ENCODE measurements around the gene GPR137C. TPM values are rescaled to one million over a fixed set of nuclear protein-coding genes. Genes with fewer than 3 reads are reported as not detected.

GPR137C gene
- total and polyA plus RNA-seq, 2 of the 13 experiments (the other 11 are each of a cell fraction or from before 2014, with no cell fraction given): 0.34 to 0.51 TPM

- peak; percentile 44; the same call in 1 of the 2 replicates for TF ChIP-seq ARID5B (CRISPR knock-in tag; IDR thresholded peaks at IDR 0.05)
- no peak for TF ChIP-seq ZNF484 (CRISPR knock-in tag; IDR thresholded peaks at IDR 0.05; ENCODE audit: borderline replicate concordance, low read depth)
- TF ChIP-seq ATF4 (CRISPR knock-in tag; IDR thresholded peaks at IDR 0.05): peak in 1 of 2 experiments; percentile 60; a peak in 1 of 4 replicates
- peak; percentile 66; the same call in 1 of the 2 replicates for TF ChIP-seq NFATC3 (CRISPR knock-in tag; IDR thresholded peaks at IDR 0.05)
- no peak for TF ChIP-seq ZNF326 (CRISPR knock-in tag; IDR thresholded peaks at IDR 0.05; ENCODE audit: borderline replicate concordance)
- peak; percentile 69 for TF ChIP-seq ZNF816 (CRISPR knock-in tag; IDR thresholded peaks at IDR 0.05; ENCODE audit: borderline replicate concordance)
- peak; percentile 83; the same call in 1 of the 2 replicates for TF ChIP-seq ZNF580 (CRISPR knock-in tag; IDR thresholded peaks at IDR 0.05; ENCODE audit: borderline replicate concordance, low read depth)
- no peak for TF ChIP-seq FOXM1 (CRISPR knock-in tag; IDR thresholded peaks at IDR 0.05)
- no peak for TF ChIP-seq KIAA2018 (CRISPR knock-in tag; IDR thresholded peaks at IDR 0.05; ENCODE audit: borderline replicate concordance)
- peak; percentile 56 for TF ChIP-seq TBX2 (CRISPR knock-in tag; IDR thresholded peaks at IDR 0.05; ENCODE audit: borderline replicate concordance)
- TF ChIP-seq LBX2 (CRISPR knock-in tag; IDR thresholded peaks at IDR 0.05; ENCODE audit: borderline replicate concordance): peak; percentile 72; the same call in 1 of the 2 replicates
- peak; percentile 70 for TF ChIP-seq ZNF292 (CRISPR knock-in tag; IDR thresholded peaks at IDR 0.05; ENCODE audit: borderline replicate concordance, low read depth)
Observed at GRCh38 chr14:52552063-52552988, at the start of gene GPR137C, which contains the start of gene TXNDC16 (continued).

Data from HepG2 (cell line).